HG03060 (cell line): ENCODE results near the gene TNIK.

ENCODE experiments used
- ATAC-seq: cut with Tn5 transposase; IDR thresholded peaks from one replicate; pipeline ENCODE4 v1.9.1; 2021; ENCODE audit warnings: low read depth, moderate number of reproducible peaks; ENCODE audit not compliant: unreplicated experiment

TNIK gene

GRCh38 chr3:171077261-171077660, 382.9 kb downstream of the TNIK start:
- no peak for ATAC-seq

GRCh38 chr3:171072432-171072831, 387.8 kb downstream of the TNIK start:
- ATAC-seq = no peak

- no peak for ATAC-seq
Observed at GRCh38 chr3:171068658-171069057, 391.5 kb downstream of the TNIK start.

GRCh38 chr3:171066206-171066605, 394.0 kb downstream of the TNIK start:
- no peak for ATAC-seq

- ATAC-seq = no peak
Observed at GRCh38 chr3:171065732-171066131, 394.5 kb downstream of the TNIK start.

- ATAC-seq = no peak
Observed at GRCh38 chr3:171064461-171064860, 395.7 kb downstream of the TNIK start.

- no peak for ATAC-seq
Observed at GRCh38 chr3:171061749-171062148, 398.5 kb downstream of the TNIK start.

GRCh38 chr3:171059978-171060377, 400.2 kb downstream of the TNIK start:
- ATAC-seq = no peak

GRCh38 chr3:171058873-171059603, 401.2 kb downstream of the TNIK start:
- no peak for ATAC-seq

- ATAC-seq = no peak
Observed at GRCh38 chr3:171058058-171058457, 402.1 kb downstream of the TNIK start.

- ATAC-seq = no peak
Observed at GRCh38 chr3:171057072-171057471, 403.1 kb downstream of the TNIK start.

- no peak for ATAC-seq
Observed at GRCh38 chr3:171056528-171056927, 403.7 kb downstream of the TNIK start.

GRCh38 chr3:171055336-171056178, 404.6 kb downstream of the TNIK start:
- ATAC-seq = no peak

- ATAC-seq = no peak
Observed at GRCh38 chr3:171054921-171055320, 405.3 kb downstream of the TNIK start.

- no peak for ATAC-seq
Observed at GRCh38 chr3:171054231-171054630, 406.0 kb downstream of the TNIK start.

GRCh38 chr3:171049861-171050444, 410.3 kb downstream of the TNIK start:
- no peak for ATAC-seq

GRCh38 chr3:171046760-171047159, 413.4 kb downstream of the TNIK start:
- ATAC-seq = no peak

- no peak for ATAC-seq
Observed at GRCh38 chr3:171044835-171045793, 415.1 kb downstream of the TNIK start.

- ATAC-seq = no peak
Observed at GRCh38 chr3:171044384-171044783, 415.8 kb downstream of the TNIK start.

GRCh38 chr3:171039674-171040073, 420.5 kb downstream of the TNIK start:
- ATAC-seq = no peak
